NCI-H128 (cell line): Measurements from ENCODE around the gene CREB3L2.
"Not testable (repeated sequence)": the region's sequence is repeated elsewhere in the genome, so short reads cannot be mapped to it uniquely, and the experiment has no call there.

ENCODE experiments used
- DNase-seq: peaks from one replicate; lab custom pipeline; 2025; ENCODE audit not compliant: unreplicated experiment; lab: John Stamatoyannopoulos, UW

CREB3L2 gene, protein sequence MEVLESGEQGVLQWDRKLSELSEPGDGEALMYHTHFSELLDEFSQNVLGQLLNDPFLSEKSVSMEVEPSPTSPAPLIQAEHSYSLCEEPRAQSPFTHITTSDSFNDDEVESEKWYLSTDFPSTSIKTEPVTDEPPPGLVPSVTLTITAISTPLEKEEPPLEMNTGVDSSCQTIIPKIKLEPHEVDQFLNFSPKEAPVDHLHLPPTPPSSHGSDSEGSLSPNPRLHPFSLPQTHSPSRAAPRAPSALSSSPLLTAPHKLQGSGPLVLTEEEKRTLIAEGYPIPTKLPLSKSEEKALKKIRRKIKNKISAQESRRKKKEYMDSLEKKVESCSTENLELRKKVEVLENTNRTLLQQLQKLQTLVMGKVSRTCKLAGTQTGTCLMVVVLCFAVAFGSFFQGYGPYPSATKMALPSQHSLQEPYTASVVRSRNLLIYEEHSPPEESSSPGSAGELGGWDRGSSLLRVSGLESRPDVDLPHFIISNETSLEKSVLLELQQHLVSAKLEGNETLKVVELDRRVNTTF

DNA sequence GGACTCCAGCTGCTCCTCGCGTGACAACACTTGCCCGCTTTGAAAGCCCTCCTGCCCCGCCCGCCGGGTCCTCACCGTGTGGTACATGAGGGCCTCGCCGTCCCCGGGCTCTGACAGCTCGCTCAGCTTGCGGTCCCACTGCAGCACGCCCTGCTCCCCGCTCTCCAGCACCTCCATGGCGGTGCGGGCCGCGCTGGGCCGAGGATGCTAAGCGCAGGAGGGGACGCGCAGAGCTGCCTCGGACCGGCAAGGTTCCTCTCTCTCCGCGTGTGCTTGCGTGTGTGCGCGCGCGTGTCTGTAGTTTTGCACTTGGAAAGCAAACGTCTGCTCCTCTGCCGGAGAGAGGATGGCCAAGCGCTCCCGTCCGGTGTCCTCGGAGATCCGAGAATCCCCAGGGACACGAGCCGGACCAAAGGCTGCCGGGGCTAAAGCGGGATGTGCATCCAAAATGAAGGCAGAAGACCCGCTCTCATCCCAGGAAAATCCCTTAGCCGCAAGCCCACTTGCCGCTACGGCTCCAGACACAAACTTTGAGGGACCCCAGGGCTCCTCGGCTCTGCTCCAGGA is at the start of gene CREB3L2:
TSS of gene CREB3L2 (minus strand) at position 558 of the 567 bp plus-strand sequence. CDS start at position 177, 381 bp downstream.
- DNase-seq = peak; percentile 10

GRCh38 chr7:138049505-138050116 is 47.7 kb upstream of the CREB3L2 start:
- no peak for DNase-seq

DNA sequence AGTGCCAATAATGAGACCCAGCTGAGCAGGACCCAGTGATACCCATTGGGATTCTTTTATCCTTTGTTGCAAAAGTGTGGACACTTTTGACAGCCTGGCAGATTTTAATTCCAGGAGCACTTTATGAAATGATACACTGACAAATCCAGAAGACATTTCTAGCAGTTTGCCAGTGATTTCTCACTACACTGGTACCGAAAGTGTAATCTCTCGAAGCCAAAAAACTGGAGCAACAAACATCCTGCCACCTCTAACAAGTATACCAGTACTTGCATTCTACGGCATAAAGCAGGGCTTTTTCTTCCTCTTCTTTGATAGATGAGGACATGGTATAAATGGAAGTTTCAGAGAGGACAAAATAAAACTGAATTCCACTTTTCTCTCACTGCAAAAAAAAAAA is 46.0 kb upstream of the CREB3L2 start:
- no peak for DNase-seq

GRCh38 chr7:138044897-138045296 is 43.0 kb upstream of the CREB3L2 start:
- no peak for DNase-seq

DNA sequence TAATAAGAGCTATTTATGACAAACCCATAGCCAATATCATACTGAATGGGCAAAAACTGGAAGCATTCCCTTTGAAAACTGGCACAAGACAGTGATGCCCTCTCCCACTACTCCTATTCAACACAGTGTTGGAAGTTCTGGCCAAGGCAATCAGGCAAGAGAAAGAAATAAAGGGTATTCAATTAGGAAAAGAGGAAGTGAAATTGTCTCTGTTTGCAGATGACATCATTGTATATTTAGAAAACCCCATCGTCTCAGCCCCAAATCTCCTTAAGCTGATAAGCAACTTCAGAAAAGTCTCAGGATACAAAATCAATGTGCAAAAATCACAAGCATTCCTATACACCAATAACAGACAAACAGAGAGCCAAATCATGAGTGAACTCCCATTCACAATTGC is 38.2 kb upstream of the CREB3L2 start:
- not testable (repeated sequence) for DNase-seq

DNA sequence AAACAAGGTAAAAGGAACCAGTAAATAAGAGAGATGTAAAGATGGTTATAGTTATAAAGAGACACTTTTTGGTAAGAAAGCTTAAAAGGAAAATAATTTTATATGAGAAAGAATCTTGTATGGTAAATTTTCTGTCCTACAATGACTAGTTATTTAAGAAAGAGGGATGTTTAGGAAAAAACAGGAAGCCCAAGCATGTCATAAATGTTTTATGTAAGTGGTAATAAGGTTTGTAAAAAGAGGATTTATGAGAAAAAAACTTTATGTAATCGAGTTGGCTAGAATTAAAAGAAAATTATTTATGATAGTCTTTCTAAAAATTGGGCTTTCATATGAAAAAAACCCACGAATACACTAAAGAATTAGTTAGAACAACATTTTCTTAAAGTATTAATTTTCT is 34.2 kb upstream of the CREB3L2 start:
- DNase-seq = no peak

GRCh38 chr7:138033241-138033640 is 31.4 kb upstream of the CREB3L2 start:
- DNase-seq = no peak

DNA sequence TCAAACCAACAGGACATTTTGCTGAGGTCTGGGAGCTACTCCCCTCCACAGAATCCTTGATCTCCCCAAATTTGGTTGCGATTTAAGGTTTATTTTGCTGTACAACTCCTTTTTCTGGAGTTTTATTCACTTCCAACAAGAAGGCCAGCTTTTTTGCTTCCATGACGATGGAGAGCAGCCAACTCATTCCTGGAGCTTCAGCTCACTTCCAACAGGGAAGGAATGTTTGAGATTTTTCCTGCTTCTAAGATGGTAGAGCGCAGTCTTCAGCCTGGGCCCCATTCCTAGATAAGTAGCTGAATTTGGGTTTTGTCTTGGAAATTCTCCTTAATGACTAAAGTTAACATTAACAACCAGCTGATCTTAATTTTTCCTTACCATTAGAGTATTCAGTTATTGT is 30.9 kb upstream of the CREB3L2 start:
- no peak for DNase-seq

DNA sequence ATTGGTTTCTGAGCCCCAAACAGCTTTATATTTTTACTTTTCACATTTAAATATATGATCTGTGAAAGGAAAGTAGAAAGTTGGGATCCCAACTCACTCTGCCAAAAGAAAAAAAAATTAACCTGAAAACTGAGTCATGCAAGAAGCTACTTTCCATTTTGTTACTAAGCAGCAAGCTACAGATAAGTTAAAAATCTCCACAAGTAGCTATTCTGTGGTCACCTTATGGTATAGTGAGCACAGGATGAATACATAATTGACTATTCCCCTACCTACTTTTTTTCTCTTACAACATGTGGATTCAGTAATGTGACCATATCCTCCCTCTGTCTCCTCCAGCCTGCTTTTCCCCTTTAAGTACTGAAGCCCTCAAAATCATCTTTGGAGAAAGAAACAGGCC is 30.3 kb upstream of the CREB3L2 start:
- no peak for DNase-seq

DNA sequence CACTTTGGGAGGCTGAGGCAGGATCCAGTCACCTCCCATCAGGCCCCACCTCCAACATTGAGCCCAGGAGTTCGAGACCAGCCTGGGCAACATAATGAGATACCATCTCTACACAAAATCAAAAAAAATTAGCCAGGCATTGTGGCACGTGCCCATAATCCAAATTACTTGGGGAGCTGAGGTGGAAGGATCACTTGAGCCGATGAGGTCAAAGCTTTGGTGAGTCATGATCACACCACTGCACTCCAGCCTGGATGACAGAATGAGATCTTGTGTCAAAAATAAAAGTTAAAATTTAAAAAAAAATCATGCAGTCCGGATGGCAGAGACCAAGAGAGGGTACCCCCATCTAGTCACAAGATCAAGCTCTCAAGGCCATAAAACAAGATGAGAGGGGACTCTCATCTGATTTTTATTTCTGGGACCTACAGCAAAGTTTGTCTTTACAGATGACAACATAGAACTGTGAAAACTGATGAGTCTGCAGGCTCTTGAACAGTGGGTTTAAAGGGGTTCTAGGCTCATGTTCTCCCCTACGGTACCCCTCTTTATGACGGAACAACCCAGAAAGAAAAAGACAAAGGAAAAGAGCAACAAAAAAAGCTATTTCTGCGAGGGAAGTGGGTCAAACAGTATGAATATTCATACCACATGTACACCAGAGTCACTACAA is 28.9 kb upstream of the CREB3L2 start:
- no peak for DNase-seq

GRCh38 chr7:138029941-138030340 is 28.1 kb upstream of the CREB3L2 start:
- no peak for DNase-seq

DNA sequence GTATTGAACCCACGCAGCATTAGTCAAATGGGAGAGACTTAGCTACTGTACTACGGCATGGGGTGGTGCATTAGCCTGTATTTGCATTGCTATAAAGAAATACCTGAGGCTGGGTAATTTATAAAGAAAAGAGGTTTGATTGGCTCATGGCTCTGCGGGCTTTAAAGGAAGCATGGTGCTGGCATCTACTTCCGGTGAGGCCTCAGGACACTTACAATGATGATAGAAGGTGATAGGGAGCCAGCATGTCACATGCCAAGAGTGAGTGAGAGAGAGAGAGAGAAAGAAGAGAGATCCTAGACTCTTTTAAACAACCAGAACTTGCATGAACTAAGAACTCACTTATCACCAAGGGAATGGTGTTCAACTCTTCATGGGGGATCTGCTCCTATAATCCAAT is 27.2 kb upstream of the CREB3L2 start:
- DNase-seq = no peak

- DNase-seq = no peak
Measured at GRCh38 chr7:138027100-138027499, 25.2 kb upstream of the CREB3L2 start.

DNA sequence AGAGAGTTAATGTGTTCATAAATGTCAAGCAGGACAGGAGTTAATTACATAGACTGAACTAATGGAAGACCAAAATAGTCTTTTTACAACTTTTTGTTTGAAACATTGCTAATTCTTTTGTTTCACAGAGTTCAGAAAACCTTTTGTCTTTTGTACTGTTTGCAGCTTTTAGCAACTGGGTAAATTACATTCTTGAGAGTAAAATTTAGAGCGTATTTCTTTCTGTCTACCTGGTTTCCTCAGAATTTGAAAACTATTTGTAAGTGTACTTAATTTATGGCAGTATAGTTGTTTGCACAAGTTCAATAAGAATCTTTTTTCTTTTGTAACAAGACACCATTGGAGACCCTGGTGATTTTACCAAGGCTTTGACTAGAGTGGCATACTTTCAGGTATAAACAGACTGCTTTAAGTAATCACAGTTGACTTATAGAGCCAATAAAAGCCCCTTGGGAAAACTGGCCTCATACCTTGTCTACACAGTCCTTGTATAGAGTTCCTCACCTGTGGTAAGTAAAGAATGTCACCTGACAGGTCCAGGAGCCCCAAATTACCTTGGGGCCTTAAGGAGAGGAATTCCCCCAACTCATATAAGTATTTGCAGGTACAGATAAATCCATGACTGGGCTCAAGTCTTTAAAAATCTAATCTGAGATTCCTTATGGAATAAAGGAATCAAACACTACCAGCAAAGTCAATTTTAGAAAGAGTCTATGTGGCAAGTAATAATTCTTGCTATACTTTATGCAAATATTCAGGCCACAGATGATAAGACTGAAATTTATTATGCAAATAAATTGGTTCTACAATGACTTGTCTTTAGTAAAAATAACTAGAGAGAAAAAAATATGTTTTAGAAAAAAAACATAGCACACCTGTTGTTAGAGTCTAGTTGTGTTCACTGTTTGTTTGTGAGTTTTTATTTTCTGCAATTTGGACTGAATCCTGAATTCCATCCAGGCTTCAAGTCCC is 23.6 kb upstream of the CREB3L2 start:
- DNase-seq = no peak

- no peak for DNase-seq
Measured at GRCh38 chr7:138024765-138025164, 22.9 kb upstream of the CREB3L2 start.

DNA sequence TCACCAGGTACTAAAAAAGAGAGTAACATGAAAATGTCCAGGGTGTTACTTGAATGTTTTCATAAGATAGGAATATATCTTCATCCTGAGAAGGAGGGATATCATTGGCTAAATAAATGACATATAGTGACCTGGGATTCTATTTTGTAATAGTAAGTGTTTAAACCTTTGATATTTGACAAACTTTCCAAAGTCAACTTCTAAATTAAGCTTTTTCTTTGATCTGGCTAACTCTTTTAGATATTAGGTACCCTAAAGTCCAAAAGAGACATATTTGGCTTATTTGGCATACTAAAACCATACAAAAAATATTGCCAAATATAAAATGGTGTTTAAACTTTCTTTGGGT is 22.4 kb upstream of the CREB3L2 start:
- DNase-seq = no peak

- DNase-seq = no peak
Measured at GRCh38 chr7:138023618-138024342, 21.9 kb upstream of the CREB3L2 start.

GRCh38 chr7:138021889-138022288 is 20.0 kb upstream of the CREB3L2 start:
- no peak for DNase-seq

DNA sequence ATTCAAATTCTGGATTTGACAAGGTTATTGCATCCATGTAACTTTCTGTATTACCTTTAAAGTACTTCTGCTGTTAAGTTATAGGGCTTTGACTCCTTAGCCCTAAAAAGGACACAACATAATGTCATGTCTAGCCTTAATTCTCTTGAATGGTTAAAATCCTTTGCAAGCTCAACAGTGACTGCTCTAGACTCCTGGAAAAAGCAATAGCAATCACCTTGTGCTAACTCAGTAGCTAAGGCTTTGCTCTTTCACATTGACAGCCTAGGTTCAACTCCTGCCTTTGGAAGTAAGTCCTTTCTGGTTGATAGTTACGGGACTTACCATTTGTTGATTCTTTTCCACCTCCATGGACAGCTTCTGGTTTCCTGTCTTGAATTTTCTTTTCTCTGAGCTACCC is 16.1 kb upstream of the CREB3L2 start:
- DNase-seq = no peak

DNA sequence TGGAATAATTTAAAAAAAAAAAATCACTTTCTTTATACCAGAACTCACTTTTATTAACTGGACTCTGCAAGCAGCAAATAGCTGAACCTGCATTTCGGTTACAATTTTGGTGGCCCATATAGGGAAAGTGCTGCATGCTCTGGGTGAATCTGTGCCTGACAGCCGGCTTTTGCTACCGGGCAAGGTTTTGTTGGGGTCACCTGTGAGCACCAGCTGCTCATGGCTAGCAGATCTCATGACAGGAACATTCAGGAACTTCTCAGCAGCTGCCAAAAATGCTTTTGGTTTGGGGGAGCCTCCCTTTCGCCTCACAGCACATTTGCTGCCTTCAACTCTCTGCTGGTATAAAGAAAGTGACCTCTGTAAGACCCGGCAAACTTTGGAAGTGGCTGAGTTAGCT is 13.2 kb upstream of the CREB3L2 start:
- no peak for DNase-seq
